Fibroblast of lung (primary cell): Measurements from ENCODE around the gene MYNN. TPM values are rescaled to one million over a fixed set of nuclear protein-coding genes. Genes with fewer than 3 reads are reported as not detected.

Source experiments
- DNase-seq, 2 donors: peaks; one replicate each; pipeline versions ENCODE4 v3.0.0 to v3.0.0-alpha.2; 2010; ENCODE audit warnings: low read depth in 2 of 2
- H2AFZ ChIP-seq: 2 replicates; pipeline ENCODE4 v1.5.1; 2012; ENCODE audit warnings: low read length, control low read depth, inconsistent platforms
- H3K27ac ChIP-seq: 2 replicates; pipeline ENCODE4 v1.5.1; 2011; ENCODE audit warnings: low read length, control low read depth; ENCODE audit not compliant: insufficient read depth
- H3K27me3 ChIP-seq: 2 replicates; pipeline ENCODE4 v1.5.1; 2011; ENCODE audit warnings: mild to moderate bottlenecking, low read length; ENCODE audit not compliant: control insufficient read depth, insufficient read depth
- H3K36me3 ChIP-seq: 2 replicates; pipeline ENCODE4 v1.5.1; 2011; ENCODE audit warnings: low read length; ENCODE audit not compliant: control insufficient read depth, insufficient read depth
- H3K4me1 ChIP-seq: 2 replicates; pipeline ENCODE4 v1.5.1; 2011; ENCODE audit warnings: low read length; ENCODE audit not compliant: control insufficient read depth, insufficient read depth; ENCODE audit errors: extremely low read depth
- H3K4me2 ChIP-seq: 2 replicates; pipeline ENCODE4 v1.5.1; 2011; ENCODE audit warnings: low read length, control low read depth; ENCODE audit not compliant: insufficient read depth; ENCODE audit errors: extremely low read depth
- H3K4me3 ChIP-seq, 4 experiments: fragments of 200-600 bp in 1 of 4; sonication (generic) in 1 of 4; replicated peaks in 1 of 4; 2 replicates each; pipeline ENCODE4 v1.5.1; 2011 to 2016; ENCODE audit warnings: low read length in 4 of 4, low read depth in 3 of 4, mild to moderate bottlenecking in 3 of 4, control low read depth in 2 of 4, inconsistent platforms in 1 of 4, mixed read lengths in 1 of 4; ENCODE audit not compliant: insufficient read depth in 1 of 4; ENCODE audit errors: control extremely low read depth in 1 of 4
- H3K79me2 ChIP-seq: 2 replicates; pipeline ENCODE4 v1.5.1; 2012; ENCODE audit warnings: mild to moderate bottlenecking, low read length, inconsistent platforms; ENCODE audit not compliant: control insufficient read depth, insufficient read depth
- H3K9ac ChIP-seq: 2 replicates; pipeline ENCODE4 v1.5.1; 2011; ENCODE audit warnings: mild to moderate bottlenecking, low read length, control low read depth; ENCODE audit not compliant: insufficient read depth
- H3K9me3 ChIP-seq: 2 replicates; pipeline ENCODE4 v1.5.1; 2012; ENCODE audit warnings: low read depth, low read length; ENCODE audit not compliant: control insufficient read depth, insufficient read depth
- H4K20me1 ChIP-seq: 2 replicates; pipeline ENCODE4 v1.5.1; 2011; ENCODE audit warnings: low read length; ENCODE audit not compliant: control insufficient read depth, insufficient read depth; ENCODE audit errors: extremely low read depth
- CTCF ChIP-seq, 2 donors: IDR thresholded peaks in 1 of 2; conservative IDR thresholded peaks in 1 of 2; 1 replicate in 1 of 2; 2 replicates in 1 of 2; pipeline ENCODE4 v1.5.1; 2011 to 2012; ENCODE audit warnings: low read length in 2 of 2, control low read depth in 1 of 2, inconsistent platforms in 1 of 2, low read depth in 1 of 2, mild to moderate bottlenecking in 1 of 2
- EZH2 ChIP-seq: IDR thresholded peaks from 2 replicates; pipeline ENCODE4 v1.5.1; 2012; ENCODE audit warnings: low read length, control low read depth, mild to moderate bottlenecking; ENCODE audit errors: missing control alignments
- polyA plus RNA-seq, 2 donors: library from polyadenylated mRNA; depleted of rRNA in 1 of 2; stranded (reverse) in 1 of 2; unstranded in 1 of 2; fragments of >200 nt; gene quantifications; 2 replicates each; pipeline ENCODE4 v1.2.1, GENCODE V29; 2011 to 2012; ENCODE audit warnings: missing spikeins in 1 of 2
- total RNA-seq: library from RNA; depleted of rRNA; stranded (reverse); fragments of >200 nt; gene quantifications from 2 replicates; pipeline ENCODE4 v1.2.1, GENCODE V29; 2014

The MYNN gene
- total and polyA plus RNA-seq, 2 donors (not counting 1 experiment from before 2014, with no cell fraction given) = 20.0 to 32.7 TPM

- Histone ChIP-seq H3K4me2 (no peak overlapping the region), H2AFZ (no peak overlapping the region), H3K27ac (no peak overlapping the region), H3K36me3 (no peaks in the 10 kb centered on the region), H3K9ac (no peak overlapping the region), H3K9me3 (no peaks in the 10 kb centered on the region), H3K79me2 (no peaks in the 10 kb centered on the region), H3K27me3 (no peaks in the 10 kb centered on the region), H3K4me1 (no peaks in the 10 kb centered on the region), H4K20me1 (no peaks in the 10 kb centered on the region), H3K4me3 (no peak overlapping the region)
- peak; percentile 20 to 77 for DNase-seq
- TF ChIP-seq EZH2 (no peak), CTCF (conservative IDR thresholded peaks at IDR 0.05 in 1 of 2, IDR thresholded peaks at IDR 0.05 in 1 of 2; ENCODE audit: low read depth in 1 of 2, low read length in 2 of 2) (peak; percentile 11 to 43)
Observed at GRCh38 chr3:169744366-169745054, 28.7 kb upstream of the MYNN start.

- Histone ChIP-seq H3K4me1 (no peaks in the 10 kb centered on the region), H3K27ac (no peak overlapping the region), H2AFZ (no peak overlapping the region)
Observed at GRCh38 chr3:169746924-169747323, 26.3 kb upstream of the MYNN start.

GRCh38 chr3:169748670-169749069, 24.5 kb upstream of the MYNN start:
- Histone ChIP-seq H3K4me1 (no peaks in the 10 kb centered on the region), H4K20me1 (no peaks in the 10 kb centered on the region), H3K9ac (no peak overlapping the region), H3K4me3 (no peak overlapping the region), H3K27ac (no peak overlapping the region), H3K4me2 (no peak overlapping the region), H3K9me3 (no peaks in the 10 kb centered on the region), H2AFZ (no peak overlapping the region), H3K27me3 (no peaks in the 10 kb centered on the region), H3K36me3 (no peaks in the 10 kb centered on the region), H3K79me2 (no peaks in the 10 kb centered on the region)
- TF ChIP-seq EZH2 = no peak
- no peak for TF ChIP-seq CTCF (conservative IDR thresholded peaks at IDR 0.05 in 1 of 2, IDR thresholded peaks at IDR 0.05 in 1 of 2; ENCODE audit: low read depth in 1 of 2, low read length in 2 of 2)
- DNase-seq = no peak

More at GRCh38 chr3:169746924-169747323, 26.3 kb upstream of the MYNN start:
- no peak overlapping the region for H3K9ac ChIP-seq
- no peak for DNase-seq
- no peaks in the 10 kb centered on the region for H4K20me1 ChIP-seq
- H3K9me3 ChIP-seq = no peaks in the 10 kb centered on the region
- no peak overlapping the region for H3K4me3 ChIP-seq
- H3K4me2 ChIP-seq = no peak overlapping the region
- no peak for TF ChIP-seq CTCF (conservative IDR thresholded peaks at IDR 0.05 in 1 of 2, IDR thresholded peaks at IDR 0.05 in 1 of 2; ENCODE audit: low read depth in 1 of 2, low read length in 2 of 2)
- H3K79me2 ChIP-seq = no peaks in the 10 kb centered on the region
- H3K36me3 ChIP-seq = no peaks in the 10 kb centered on the region
- no peaks in the 10 kb centered on the region for H3K27me3 ChIP-seq
